Loucy (cell line): Measurements from ENCODE around the gene NDUFS5.

Experiments used
- EZH2phosphoT487 ChIP-seq: fragments of 200-600 bp; IDR thresholded peaks from 2 replicates; pipeline ENCODE4 v1.6.1; 2018; ENCODE audit warnings: antibody characterized with exemption, mild to moderate bottlenecking, moderate library complexity, borderline replicate concordance
- TF ChIP-seq, protein P1 (sequence below): fragments of 200-600 bp; sonication (generic); conservative IDR thresholded peaks from 2 replicates; pipeline ENCODE4 v1.5.1; 2014; ENCODE audit warnings: mild to moderate bottlenecking, antibody characterized with exemption, low read length

DNA sequence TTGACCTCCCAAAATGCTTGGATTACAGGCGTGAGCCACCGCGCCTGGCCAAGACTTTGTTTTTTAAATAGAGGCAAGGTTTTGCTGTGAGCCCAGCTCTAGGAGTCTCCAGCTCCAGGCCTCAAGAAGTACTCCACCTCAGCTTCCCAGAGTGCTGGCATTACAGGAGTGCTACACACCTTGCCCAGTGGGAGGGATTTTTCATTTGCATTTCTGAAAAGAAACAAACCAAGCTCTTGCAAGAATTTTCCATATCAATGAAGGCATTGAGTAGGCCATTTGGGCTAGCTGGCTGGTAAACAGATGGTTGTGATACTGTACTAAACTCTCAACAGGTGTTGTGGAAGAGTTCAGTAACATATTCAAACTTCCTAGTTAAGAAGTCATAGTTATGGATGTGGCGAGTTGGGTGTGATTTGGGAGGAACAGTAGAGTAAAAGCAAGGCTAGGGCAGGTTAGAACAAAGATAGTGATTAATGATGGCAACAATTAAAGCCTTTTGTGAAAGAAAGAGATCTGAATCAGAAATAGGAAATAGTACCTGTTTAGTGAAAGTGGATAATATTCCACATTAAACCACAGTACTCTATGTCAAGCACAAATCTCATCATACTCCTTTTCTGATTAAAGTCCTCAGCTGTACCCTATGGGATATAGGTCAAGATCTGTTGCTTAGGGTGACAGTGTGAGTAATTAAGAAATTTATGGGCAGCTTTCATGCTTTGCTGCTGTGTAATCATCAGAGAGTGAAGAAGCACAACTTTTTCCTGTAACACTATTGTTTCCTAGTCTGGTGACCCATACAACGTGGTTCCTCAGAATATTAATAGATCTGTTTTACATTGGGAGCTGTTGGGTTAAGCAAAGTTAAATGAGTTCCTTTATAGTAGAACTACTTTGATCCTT is 24.4 kb upstream of the NDUFS5 start:
- TF ChIP-seq, protein P1, sequence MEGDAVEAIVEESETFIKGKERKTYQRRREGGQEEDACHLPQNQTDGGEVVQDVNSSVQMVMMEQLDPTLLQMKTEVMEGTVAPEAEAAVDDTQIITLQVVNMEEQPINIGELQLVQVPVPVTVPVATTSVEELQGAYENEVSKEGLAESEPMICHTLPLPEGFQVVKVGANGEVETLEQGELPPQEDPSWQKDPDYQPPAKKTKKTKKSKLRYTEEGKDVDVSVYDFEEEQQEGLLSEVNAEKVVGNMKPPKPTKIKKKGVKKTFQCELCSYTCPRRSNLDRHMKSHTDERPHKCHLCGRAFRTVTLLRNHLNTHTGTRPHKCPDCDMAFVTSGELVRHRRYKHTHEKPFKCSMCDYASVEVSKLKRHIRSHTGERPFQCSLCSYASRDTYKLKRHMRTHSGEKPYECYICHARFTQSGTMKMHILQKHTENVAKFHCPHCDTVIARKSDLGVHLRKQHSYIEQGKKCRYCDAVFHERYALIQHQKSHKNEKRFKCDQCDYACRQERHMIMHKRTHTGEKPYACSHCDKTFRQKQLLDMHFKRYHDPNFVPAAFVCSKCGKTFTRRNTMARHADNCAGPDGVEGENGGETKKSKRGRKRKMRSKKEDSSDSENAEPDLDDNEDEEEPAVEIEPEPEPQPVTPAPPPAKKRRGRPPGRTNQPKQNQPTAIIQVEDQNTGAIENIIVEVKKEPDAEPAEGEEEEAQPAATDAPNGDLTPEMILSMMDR = no peak
- TF ChIP-seq EZH2phosphoT487 = no peak
